ENCODE data around the gene WDR19. TPM values are rescaled to one million over a fixed set of nuclear protein-coding genes. Genes with fewer than 3 reads are reported as not detected.
A peak's percentile ranks its signal among the peaks of the same experiment; 100 is the strongest.
"Not testable (repeated sequence)": the region's sequence is repeated elsewhere in the genome, so short reads cannot be mapped to it uniquely, and the experiment has no call there.

Gene WDR19
- total RNA-seq, 1 experiment from 2014 or later, result 13.9 TPM

GRCh38 chr4:39233114-39233513 lies 50.8 kb downstream of the WDR19 start:
- no peak for DNase-seq (ENCODE audit: low read depth)

GRCh38 chr4:39233783-39234182 lies 51.5 kb downstream of the WDR19 start:
- no peak for DNase-seq (ENCODE audit: low read depth)

GRCh38 chr4:39235021-39235420 lies 52.7 kb downstream of the WDR19 start:
- no peak for DNase-seq (ENCODE audit: low read depth)

- DNase-seq (ENCODE audit: low read depth), result no peak
Measured at GRCh38 chr4:39235696-39236095, 53.4 kb downstream of the WDR19 start.

DNA sequence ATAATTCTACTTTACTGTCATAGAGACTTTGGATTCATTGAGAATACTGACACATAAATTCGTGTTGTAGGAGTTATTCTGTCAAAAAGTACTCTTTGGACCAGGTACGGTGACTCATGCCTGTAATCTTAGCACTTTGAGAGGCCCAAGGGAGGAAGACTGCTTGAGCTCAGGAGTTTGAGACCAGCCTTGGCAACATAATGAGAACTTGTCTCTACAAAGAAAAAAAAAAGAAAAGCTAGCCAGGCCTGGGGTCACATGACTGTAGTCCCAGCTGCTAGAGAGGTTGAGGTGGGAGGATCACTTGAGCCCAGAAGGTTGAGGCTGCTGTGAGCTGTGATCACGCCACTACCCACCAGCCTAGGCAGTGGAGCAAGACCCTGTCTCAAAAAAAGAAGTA lies 54.9 kb downstream of the WDR19 start:
- no peak for DNase-seq (ENCODE audit: low read depth)

GRCh38 chr4:39243462-39243861 lies 61.1 kb downstream of the WDR19 start:
- DNase-seq (ENCODE audit: low read depth), result no peak

DNA sequence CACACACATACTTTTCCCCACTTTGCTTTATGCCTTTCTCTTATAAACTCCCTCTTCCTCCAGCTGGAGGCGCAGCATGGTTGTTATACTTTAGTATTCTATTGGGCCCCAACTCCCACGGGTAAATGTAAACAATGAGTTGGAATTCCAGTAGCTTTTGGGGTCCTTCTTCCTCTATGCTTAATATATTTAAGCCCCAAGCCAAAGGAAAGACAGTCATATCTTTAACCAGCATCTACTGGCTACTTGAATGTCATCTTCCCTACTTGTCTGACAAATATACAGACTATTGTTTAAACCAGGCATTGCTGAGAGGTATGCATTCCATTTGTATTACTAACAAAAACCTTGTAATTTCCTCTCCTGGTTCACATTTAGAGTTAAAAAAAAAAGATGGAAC lies 72.9 kb downstream of the WDR19 start:
- DNase-seq (ENCODE audit: low read depth), result peak; percentile 61

DNA sequence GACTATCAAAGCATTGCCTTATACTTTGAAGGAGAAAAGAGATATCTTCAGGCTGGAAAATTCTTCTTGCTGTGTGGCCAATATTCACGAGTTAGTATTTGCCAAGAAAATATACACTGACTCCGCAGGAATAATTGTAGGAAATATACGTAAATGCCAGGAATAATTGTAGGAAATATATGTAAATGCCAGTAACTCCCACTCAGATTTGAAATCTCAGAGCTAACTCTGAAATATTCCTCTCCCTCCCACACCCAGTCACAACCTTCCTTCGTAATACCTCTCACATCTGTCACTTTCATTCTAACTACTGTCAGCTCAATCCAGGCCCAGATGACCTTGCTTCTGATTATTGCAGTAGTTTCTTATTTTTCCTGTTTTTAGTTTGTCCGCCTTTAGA lies 73.5 kb downstream of the WDR19 start:
- no peak for DNase-seq (ENCODE audit: low read depth)

- DNase-seq (ENCODE audit: low read depth), result no peak
Measured at GRCh38 chr4:39256436-39256835, 74.1 kb downstream of the WDR19 start.

DNA sequence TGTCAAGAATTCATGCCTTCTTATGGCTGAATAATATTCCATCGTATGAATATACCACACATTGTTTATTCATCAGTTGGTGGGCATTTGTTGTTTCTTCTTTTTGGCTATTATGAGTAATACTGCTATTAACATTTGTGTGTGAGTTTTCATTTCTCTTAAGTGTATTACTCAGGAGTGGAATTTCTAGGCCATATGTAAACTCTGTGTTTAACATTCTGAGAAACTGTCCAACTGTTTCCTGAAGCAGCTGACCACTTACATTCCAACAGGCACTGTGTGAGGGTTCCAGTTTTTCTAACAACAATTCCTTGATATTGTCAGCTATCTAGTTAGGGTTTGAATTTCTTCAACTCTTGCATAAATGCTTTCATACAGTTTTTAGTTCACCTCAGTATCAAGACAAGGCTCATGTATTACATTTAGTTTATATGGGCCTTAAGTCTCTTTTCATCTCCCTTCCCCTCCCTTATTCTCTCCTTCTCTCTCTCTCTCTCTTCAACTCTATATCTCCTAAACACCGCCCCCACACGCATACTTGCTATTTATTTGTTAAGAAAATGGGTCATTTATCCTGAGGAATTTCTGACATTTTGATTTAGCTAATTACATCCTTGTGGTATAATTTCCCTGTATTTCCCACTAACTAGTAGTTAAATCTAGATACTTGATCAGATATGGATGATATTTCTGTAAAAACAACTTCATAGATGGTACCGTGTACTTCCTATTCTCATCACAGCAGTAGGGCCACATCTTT lies 77.4 kb downstream of the WDR19 start:
- DNase-seq (ENCODE audit: low read depth), result no peak

DNA sequence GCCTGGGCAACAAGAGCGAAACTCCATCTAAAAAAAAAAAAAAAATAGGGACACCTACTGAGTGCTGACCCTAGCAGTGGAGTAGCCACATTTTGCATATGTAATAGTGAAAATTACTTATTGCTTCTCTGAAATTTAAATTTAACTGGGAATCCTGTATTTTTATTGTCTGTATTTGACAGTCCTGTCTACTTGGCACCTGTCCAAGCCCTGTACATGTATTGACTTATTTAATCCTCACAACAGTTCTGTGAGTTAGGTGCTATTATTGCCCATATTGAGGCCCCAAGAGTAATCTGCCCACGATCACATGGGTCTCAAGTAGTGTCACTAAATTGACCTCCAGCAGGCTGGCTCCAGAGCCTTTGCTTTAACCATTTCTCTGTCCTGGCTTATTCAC lies 81.6 kb downstream of the WDR19 start:
- DNase-seq (ENCODE audit: low read depth), result no peak

DNA sequence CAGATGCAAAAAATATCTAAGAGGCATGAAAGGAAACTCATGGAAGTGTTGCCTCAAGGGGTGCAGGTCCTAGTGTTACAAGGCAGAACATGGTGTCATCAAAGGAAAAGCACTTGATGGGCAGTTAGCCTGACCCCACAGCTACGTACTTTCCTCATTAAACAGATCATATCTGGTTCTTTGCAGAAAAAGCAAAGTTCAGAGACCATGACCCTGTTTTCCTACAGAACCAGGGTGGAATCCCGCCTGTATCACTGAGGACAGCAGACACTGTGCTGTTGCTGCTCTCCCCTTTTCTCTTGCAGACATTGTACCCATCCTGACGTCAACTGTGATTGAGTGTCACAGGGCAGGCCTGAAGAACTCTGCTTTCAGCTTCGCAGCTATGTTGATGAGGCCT lies 92.2 kb downstream of the WDR19 start:
- no peak for DNase-seq (ENCODE audit: low read depth)

GRCh38 chr4:39277661-39278060 lies 95.3 kb downstream of the WDR19 start:
- DNase-seq (ENCODE audit: low read depth), result not testable (repeated sequence)

DNA sequence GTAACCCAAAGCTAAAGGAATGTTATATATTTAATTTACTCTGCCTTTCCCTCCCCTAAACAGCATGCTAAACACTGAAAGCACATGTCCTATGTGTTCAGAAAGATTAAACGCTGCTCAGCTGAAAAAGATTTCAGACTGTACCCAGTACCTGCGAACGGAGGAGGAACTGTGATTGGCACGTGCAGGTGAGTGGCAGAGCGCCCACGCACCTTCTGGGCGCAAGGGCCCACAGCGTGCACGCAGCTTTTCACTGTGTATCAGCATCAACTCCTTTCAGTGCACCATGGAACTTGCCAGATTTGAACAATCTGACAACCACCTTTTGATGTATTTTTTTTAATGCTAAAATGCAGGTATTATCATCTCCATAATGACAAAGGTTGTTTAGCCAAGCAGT lies 96.1 kb downstream of the WDR19 start:
- no peak for DNase-seq (ENCODE audit: low read depth)

DNA sequence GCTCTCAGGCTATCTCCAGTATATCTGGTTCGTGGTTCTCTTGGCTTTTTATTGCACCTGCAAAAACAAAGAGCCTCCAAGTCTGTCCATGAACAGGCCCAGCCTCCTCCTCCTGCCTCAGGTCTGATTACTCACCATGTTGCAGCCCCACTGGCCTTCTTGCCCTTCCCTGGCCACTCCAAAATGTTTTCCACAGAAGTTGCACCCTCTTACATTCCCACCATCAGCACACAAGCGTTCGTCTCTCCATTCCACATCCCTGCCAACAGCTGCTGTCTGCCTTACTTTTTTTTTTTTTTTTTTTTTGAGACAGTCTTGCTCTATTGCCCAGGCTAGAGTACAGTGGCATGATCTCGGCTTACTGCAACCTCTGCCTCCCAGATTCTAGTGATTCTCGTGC lies 97.1 kb downstream of the WDR19 start:
- peak; percentile 5 for DNase-seq (ENCODE audit: low read depth)

GRCh38 chr4:39280770-39281169 lies 98.4 kb downstream of the WDR19 start:
- DNase-seq (ENCODE audit: low read depth), result no peak

DNA sequence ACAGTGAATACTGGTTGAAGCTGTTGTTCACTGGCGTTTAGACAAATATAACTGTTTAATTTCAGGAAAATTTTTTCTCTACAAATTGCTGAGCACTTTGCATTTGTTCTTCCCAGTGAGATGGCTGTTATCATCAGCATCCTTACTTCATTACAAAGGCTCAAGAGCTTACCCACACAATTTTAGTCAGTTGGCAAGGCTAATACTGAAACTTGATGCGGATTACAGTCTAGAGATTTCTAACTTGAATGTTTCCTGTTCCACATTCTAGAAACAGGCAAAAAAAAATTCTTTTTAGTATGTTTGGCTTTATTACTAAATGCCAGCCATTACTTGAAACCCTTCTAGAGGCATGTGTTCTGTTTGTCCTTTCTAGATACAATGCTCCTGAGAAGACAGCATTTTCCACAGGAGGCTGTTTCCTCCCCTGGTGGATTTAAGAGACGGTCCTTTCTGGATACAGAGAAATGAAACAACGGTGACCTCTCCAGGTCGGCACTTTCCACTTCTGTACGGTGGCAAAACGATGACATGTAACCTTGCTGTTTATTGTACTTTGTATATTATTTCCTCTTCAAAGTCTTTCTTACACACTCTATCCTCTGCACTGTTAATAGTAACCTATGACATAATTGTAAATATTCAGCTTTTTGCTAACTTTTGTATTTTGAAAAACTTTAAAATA lies 102.9 kb downstream of the WDR19 start:
- no peak for DNase-seq (ENCODE audit: low read depth)

DNA sequence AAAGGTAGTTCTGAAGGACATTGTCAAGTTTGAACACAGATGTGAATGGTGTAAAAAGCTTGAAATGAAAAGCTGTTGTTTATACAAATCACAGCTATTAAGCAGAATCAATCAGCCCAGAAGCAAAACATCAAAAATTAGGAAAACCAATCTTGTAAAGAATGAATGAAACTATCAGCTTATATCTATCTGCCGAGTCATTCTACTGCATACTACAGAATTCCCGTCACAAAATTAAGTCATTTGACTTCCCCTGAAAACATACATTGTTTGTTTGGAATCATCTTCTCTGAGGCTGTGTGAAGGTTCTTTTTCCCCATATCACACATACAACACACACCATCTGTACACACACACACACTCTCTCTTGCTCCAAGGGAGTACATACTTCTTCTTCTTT lies 103.5 kb downstream of the WDR19 start:
- DNase-seq (ENCODE audit: low read depth), result no peak

GRCh38 chr4:39286263-39286662 lies 103.9 kb downstream of the WDR19 start:
- DNase-seq (ENCODE audit: low read depth), result no peak

GRCh38 chr4:39287223-39287622 lies 104.9 kb downstream of the WDR19 start:
- no peak for DNase-seq (ENCODE audit: low read depth)

GRCh38 chr4:39291686-39292085 lies 109.4 kb downstream of the WDR19 start:
- no peak for DNase-seq (ENCODE audit: low read depth)

- not testable (repeated sequence) for DNase-seq (ENCODE audit: low read depth)
Measured at GRCh38 chr4:39292433-39292832, 110.1 kb downstream of the WDR19 start.

- no peak for DNase-seq (ENCODE audit: low read depth)
Measured at GRCh38 chr4:39295784-39296183, 113.5 kb downstream of the WDR19 start.

DNA sequence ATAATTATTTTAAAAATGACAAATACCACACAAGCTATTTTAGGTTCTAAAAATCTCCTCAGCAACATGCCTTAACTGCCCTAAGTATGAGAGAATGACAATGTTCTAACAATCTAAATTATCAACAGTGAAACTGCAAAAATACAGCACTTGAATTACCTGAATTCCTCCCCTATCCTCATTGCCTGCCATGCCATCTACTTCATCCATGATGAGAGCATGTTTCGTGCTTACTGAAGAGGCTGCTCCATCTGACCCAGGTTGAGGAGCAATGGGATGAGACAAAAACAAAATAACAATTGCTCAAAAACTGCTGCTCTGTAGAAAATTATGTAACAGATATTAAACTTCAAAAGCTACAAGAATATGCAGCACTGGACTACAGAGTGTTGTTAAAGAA lies 120.6 kb downstream of the WDR19 start:
- DNase-seq (ENCODE audit: low read depth), result no peak
